Neuronal stem cell (in vitro differentiated cells): ENCODE measurements around the gene STARD4.

ENCODE experiments used
- DNase-seq: peaks from one replicate; pipeline ENCODE4 v3.0.0-alpha.2; 2013; ENCODE audit warnings: low spot score
- H2AFZ ChIP-seq: one replicate; pipeline ENCODE4 v1.6.1; 2013; ENCODE audit warnings: mild to moderate bottlenecking, low read length, inconsistent platforms
- H2AK5ac ChIP-seq: 2 replicates; pipeline ENCODE4 v1.6.1; 2013; ENCODE audit warnings: low read depth, mild to moderate bottlenecking, inconsistent platforms, low read length, moderate library complexity, mixed read lengths
- H2BK120ac ChIP-seq: 2 replicates; pipeline ENCODE4 v1.6.1; 2013; ENCODE audit warnings: low read depth, mild to moderate bottlenecking, inconsistent platforms, low read length, moderate library complexity, mixed read lengths
- H2BK12ac ChIP-seq: one replicate; pipeline ENCODE4 v1.6.1; 2013; ENCODE audit warnings: low read length, inconsistent platforms
- H2BK15ac ChIP-seq: 2 replicates; pipeline ENCODE4 v1.6.1; 2013; ENCODE audit warnings: mild to moderate bottlenecking, low read length, inconsistent platforms, mixed read lengths
- H2BK5ac ChIP-seq: one replicate; pipeline ENCODE4 v1.6.1; 2013; ENCODE audit warnings: inconsistent platforms, mild to moderate bottlenecking, low read length, moderate library complexity
- H3K14ac ChIP-seq: one replicate; pipeline ENCODE4 v1.6.1; 2013; ENCODE audit warnings: low read length, inconsistent platforms
- H3K18ac ChIP-seq: 2 replicates; pipeline ENCODE4 v1.6.1; 2013; ENCODE audit warnings: low read length, inconsistent platforms
- H3K23ac ChIP-seq: 2 replicates; pipeline ENCODE4 v1.6.1; 2013; ENCODE audit warnings: low read depth, mild to moderate bottlenecking, mixed read lengths, low read length, inconsistent platforms; ENCODE audit not compliant: poor library complexity
- H3K27ac ChIP-seq: replicated peaks from 3 replicates; pipeline ENCODE4 v1.5.1; 2013; ENCODE audit warnings: low read length, inconsistent platforms
- H3K27me3 ChIP-seq, 3 experiments: 2 replicates each; pipeline ENCODE4 v1.6.1; 2013; ENCODE audit warnings: low read length in 3 of 3, mild to moderate bottlenecking in 2 of 3, inconsistent platforms in 1 of 3, low read depth in 1 of 3, mixed read lengths in 1 of 3, moderate library complexity in 1 of 3; ENCODE audit not compliant: control insufficient read depth in 3 of 3, insufficient read depth in 3 of 3
- H3K36me3 ChIP-seq, 2 donors: replicated peaks in 1 of 2; 2 replicates each; pipeline ENCODE4 v1.6.1; 2013; ENCODE audit warnings: low read length in 2 of 2; ENCODE audit not compliant: control insufficient read depth in 2 of 2, insufficient read depth in 2 of 2
- H3K4ac ChIP-seq: 2 replicates; pipeline ENCODE4 v1.6.1; 2013; ENCODE audit warnings: inconsistent platforms, mild to moderate bottlenecking, low read length, moderate library complexity
- H3K4me1 ChIP-seq, 2 donors: 1 replicate in 1 of 2; 2 replicates in 1 of 2; pipeline ENCODE4 v1.6.1; 2013; ENCODE audit warnings: low read length in 2 of 2, low read depth in 1 of 2; ENCODE audit not compliant: control insufficient read depth in 2 of 2, insufficient read depth in 1 of 2
- H3K4me2 ChIP-seq: one replicate; pipeline ENCODE4 v1.6.1; 2013; ENCODE audit warnings: mild to moderate bottlenecking, low read length, inconsistent platforms; ENCODE audit not compliant: insufficient read depth, poor library complexity, severe bottlenecking
- H3K4me3 ChIP-seq, 2 donors: 2 replicates each; pipeline ENCODE4 v1.5.1; 2013; ENCODE audit warnings: low read length in 2 of 2, mild to moderate bottlenecking in 2 of 2, inconsistent platforms in 1 of 2, moderate library complexity in 1 of 2
- H3K79me1 ChIP-seq: one replicate; pipeline ENCODE4 v1.6.1; 2013; ENCODE audit warnings: low read depth, mild to moderate bottlenecking, inconsistent platforms, low read length, moderate library complexity
- H3K9ac ChIP-seq: one replicate; pipeline ENCODE4 v1.6.1; 2013; ENCODE audit warnings: mild to moderate bottlenecking, low read depth, low read length, inconsistent platforms; ENCODE audit not compliant: poor library complexity
- H3K9me3 ChIP-seq, 2 donors: replicated peaks in 1 of 2; 2 replicates each; pipeline versions ENCODE3 to v1.6.1; 2013; ENCODE audit warnings: low read length in 2 of 2, mild to moderate bottlenecking in 2 of 2, inconsistent platforms in 1 of 2, low read depth in 1 of 2, mixed read lengths in 1 of 2, moderate library complexity in 1 of 2; ENCODE audit not compliant: control insufficient read depth in 2 of 2, insufficient read depth in 1 of 2
- H4K8ac ChIP-seq: one replicate; pipeline ENCODE4 v1.6.1; 2013; ENCODE audit warnings: low read depth, mild to moderate bottlenecking, inconsistent platforms, low read length, moderate library complexity
- H4K91ac ChIP-seq: one replicate; pipeline ENCODE4 v1.6.1; 2013; ENCODE audit warnings: low read length, low read depth, mild to moderate bottlenecking, inconsistent platforms; ENCODE audit not compliant: poor library complexity
- WGBS, 2 donors: extraction: QIAGEN DNeasy Blood & Tissue Kit; methylation state at CpG; one replicate each; pipeline ENCODE4 v1.1.7; 2013; ENCODE audit warnings: missing lambda C conversion rate in 2 of 2, mixed read lengths in 1 of 2; ENCODE audit not compliant: insufficient read length in 2 of 2, insufficient replicate concordance in 1 of 2; ENCODE audit errors: extremely low coverage in 2 of 2; 5-methylcytosine and 5-hydroxymethylcytosine counted together

STARD4 gene

GRCh38 chr5:111535879-111536549 lies 23.7 kb upstream of the STARD4 start:
- Histone ChIP-seq H3K23ac (no peak overlapping the region), H2BK5ac (no peak overlapping the region), H3K14ac (no peak overlapping the region), H2AK5ac (no peak overlapping the region), H2BK12ac (no peak overlapping the region), H3K27me3 (no peaks in the 10 kb centered on the region), H4K91ac (no peak overlapping the region), H3K4me2 (no peak overlapping the region), H3K27ac (no peak overlapping the region), H3K9ac (no peak overlapping the region), H3K4ac (no peak overlapping the region), H3K9me3 (peaks cover 0 to 3% of the 10 kb centered on the region in 2 donors), H3K4me1 (peaks cover 4 to 5% of the 10 kb centered on the region in 2 donors), H3K36me3 (no peaks in the 10 kb centered on the region), H2AFZ (no peak overlapping the region), H3K18ac (no peak overlapping the region), H2BK15ac (no peak overlapping the region), H3K79me1 (no peaks in the 10 kb centered on the region), H3K4me3 (no peak overlapping the region), H4K8ac (no peak overlapping the region), H2BK120ac (no peak overlapping the region)
- no peak for DNase-seq
- WGBS, 2 donors = no CpG with 5 or more reads among the region's 1 CpG

- Histone ChIP-seq H2AK5ac (no peak overlapping the region), H2AFZ (peak overlapping the region; percentile 52), H4K91ac (no peak overlapping the region), H2BK5ac (no peak overlapping the region), H3K14ac (no peak overlapping the region), H3K4me3 (no peak overlapping the region), H2BK120ac (no peak overlapping the region), H3K79me1 (no peaks in the 10 kb centered on the region), H4K8ac (no peak overlapping the region), H3K4me2 (no peak overlapping the region), H3K23ac (no peak overlapping the region), H3K9ac (no peak overlapping the region), H3K9me3 (peaks cover 0 to 3% of the 10 kb centered on the region in 2 donors), H2BK15ac (no peak overlapping the region), H3K18ac (no peak overlapping the region), H3K4me1 (peaks cover 4 to 5% of the 10 kb centered on the region in 2 donors), H3K27me3 (no peaks in the 10 kb centered on the region), H3K27ac (no peak overlapping the region), H3K36me3 (no peaks in the 10 kb centered on the region), H3K4ac (no peak overlapping the region), H2BK12ac (no peak overlapping the region)
- no CpG with 5 or more reads among the region's 5 CpGs for WGBS, 2 donors
- no peak for DNase-seq
These were observed 20.7 kb upstream of the STARD4 start for GRCh38 chr5:111532886-111533582.

GRCh38 chr5:111530298-111530740 lies 18.0 kb upstream of the STARD4 start:
- no peaks in the 10 kb centered on the region for H3K27me3 ChIP-seq
- no peak overlapping the region for H2BK5ac ChIP-seq
- H2AFZ ChIP-seq = peak overlapping the region; percentile 68
- no peak overlapping the region for H3K14ac ChIP-seq
- no peak overlapping the region for H3K4me2 ChIP-seq
- H3K4me1 ChIP-seq = peaks cover 4 to 10% of the 10 kb centered on the region in 2 donors
- no peak overlapping the region for H2AK5ac ChIP-seq
- no peak overlapping the region for H2BK12ac ChIP-seq
- no peak for DNase-seq
- H3K79me1 ChIP-seq = no peaks in the 10 kb centered on the region
- H3K27ac ChIP-seq = no peak overlapping the region
- no peak overlapping the region for H3K4me3 ChIP-seq
- H3K4ac ChIP-seq = no peak overlapping the region
- H3K36me3 ChIP-seq = no peaks in the 10 kb centered on the region
- H3K18ac ChIP-seq = no peak overlapping the region
- H4K8ac ChIP-seq = no peak overlapping the region
- no peak overlapping the region for H4K91ac ChIP-seq
- no peak overlapping the region for H3K23ac ChIP-seq
- H3K9ac ChIP-seq = no peak overlapping the region
- peaks cover 0 to 3% of the 10 kb centered on the region in 2 donors for H3K9me3 ChIP-seq
- no CpG with 5 or more reads among the region's 10 CpGs for WGBS, 2 donors
- no peak overlapping the region for H2BK120ac ChIP-seq
- H2BK15ac ChIP-seq = no peak overlapping the region

- DNase-seq = no peak
- Histone ChIP-seq H2AFZ (no peak overlapping the region), H3K4me3 (no peak overlapping the region), H2BK120ac (no peak overlapping the region), H3K79me1 (no peaks in the 10 kb centered on the region), H3K36me3 (no peaks in the 10 kb centered on the region), H3K9ac (no peak overlapping the region), H2BK12ac (no peak overlapping the region), H3K4me2 (no peak overlapping the region), H2AK5ac (no peak overlapping the region), H2BK15ac (no peak overlapping the region), H3K18ac (no peak overlapping the region), H3K9me3 (no peaks in the 10 kb centered on the region), H4K8ac (no peak overlapping the region), H4K91ac (no peak overlapping the region), H3K14ac (no peak overlapping the region), H2BK5ac (no peak overlapping the region), H3K4ac (no peak overlapping the region), H3K27me3 (no peaks in the 10 kb centered on the region), H3K27ac (no peak overlapping the region), H3K4me1 (peaks cover 4 to 10% of the 10 kb centered on the region in 2 donors), H3K23ac (no peak overlapping the region)
- WGBS, 2 donors = no CpG with 5 or more reads among the region's 3 CpGs
These were observed 15.7 kb upstream of the STARD4 start for GRCh38 chr5:111528056-111528455.
